Jurkat, Clone E6-1 (cell line): Measurements from ENCODE around the gene QRSL1. TPM values are rescaled to one million over a fixed set of nuclear protein-coding genes. Genes with fewer than 3 reads are reported as not detected.
"Not testable (repeated sequence)": the region's sequence is repeated elsewhere in the genome, so short reads cannot be mapped to it uniquely, and the experiment has no call there.

ENCODE experiments used
- DNase-seq: peaks from one replicate; pipeline ENCODE4 v3.0.0-alpha.2; 2011; ENCODE audit warnings: low read depth, low spot score
- H3K4me3 ChIP-seq: 2 replicates; pipeline ENCODE4 v1.5.1; 2011; ENCODE audit warnings: mild to moderate bottlenecking, low read length, control low read depth, moderate library complexity
- polyA plus RNA-seq: library from polyadenylated mRNA; unstranded; fragments of >200 nt; gene quantifications from one replicate; pipeline ENCODE4 v1.2.1, GENCODE V29; 2012; ENCODE audit warnings: missing spikeins; ENCODE audit not compliant: insufficient read length, insufficient read depth

QRSL1 gene, protein sequence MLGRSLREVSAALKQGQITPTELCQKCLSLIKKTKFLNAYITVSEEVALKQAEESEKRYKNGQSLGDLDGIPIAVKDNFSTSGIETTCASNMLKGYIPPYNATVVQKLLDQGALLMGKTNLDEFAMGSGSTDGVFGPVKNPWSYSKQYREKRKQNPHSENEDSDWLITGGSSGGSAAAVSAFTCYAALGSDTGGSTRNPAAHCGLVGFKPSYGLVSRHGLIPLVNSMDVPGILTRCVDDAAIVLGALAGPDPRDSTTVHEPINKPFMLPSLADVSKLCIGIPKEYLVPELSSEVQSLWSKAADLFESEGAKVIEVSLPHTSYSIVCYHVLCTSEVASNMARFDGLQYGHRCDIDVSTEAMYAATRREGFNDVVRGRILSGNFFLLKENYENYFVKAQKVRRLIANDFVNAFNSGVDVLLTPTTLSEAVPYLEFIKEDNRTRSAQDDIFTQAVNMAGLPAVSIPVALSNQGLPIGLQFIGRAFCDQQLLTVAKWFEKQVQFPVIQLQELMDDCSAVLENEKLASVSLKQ
- 19.7 TPM for polyA plus RNA-seq

DNA sequence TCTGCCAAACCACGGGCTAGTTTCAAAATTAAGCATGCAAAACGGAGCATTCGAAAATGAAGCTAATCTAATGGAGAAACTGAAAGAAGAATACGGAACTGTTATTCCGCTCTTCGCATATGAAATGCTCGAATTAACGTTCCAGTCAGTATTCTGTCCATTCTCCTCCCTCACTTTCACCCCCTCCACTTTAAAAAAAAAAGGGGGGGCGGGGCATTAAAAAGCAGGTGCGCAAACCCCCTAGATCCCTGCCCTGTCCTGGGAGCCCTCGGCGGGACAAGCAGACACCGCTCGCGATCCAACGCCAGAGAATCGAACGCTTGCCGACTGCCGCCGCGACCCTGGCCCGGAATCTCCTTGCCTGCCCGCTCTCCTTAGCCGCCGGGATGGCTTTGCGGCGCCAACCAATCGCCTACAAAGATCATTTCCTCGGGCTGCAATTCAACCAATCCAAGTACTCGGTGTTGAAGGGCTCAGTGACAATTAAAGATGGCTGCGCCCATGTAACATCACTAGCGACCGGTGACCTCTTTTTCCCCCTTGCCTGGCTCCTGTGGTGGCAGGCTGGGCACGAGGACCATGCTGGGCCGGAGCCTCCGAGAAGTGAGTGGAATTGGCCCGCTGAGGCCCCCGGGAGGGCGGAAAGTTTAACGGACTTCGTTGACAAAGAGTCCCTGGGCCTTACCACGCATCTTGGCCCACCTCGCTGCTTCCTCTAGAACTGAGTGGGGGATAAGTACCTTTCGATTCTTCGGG lies at the start of gene QRSL1, which contains the start of gene RTN4IP1:
QRSL1 (plus strand) TSS at position 476 of the 756 bp plus-strand sequence; CDS start at position 580, 104 bp downstream.
RTN4IP1 (minus strand) TSS at position 396 of the 756 bp plus-strand sequence. CDS start 477 bp downstream, outside the sequence.
- DNase-seq, result peak; percentile 94
- peak within 1 kb of the TSS; percentile 97 for H3K4me3 ChIP-seq

DNA sequence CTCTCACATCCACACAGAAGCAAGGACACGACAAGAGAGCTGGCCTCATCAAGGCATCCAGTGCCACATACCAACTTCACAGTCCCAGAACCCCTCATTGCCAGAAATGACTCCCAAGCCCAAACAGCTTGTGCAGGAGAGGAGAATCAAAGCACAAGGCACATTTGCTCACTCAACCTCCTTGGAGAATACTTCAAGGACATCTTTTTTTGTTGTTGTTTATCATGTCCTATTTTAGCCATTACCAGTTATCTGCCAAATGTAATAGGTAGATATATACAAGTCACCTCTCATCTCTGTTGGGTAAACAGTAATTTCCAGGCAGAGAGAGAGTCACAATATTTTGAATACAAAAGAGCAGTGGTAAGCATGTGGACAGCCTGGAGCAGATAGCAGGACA lies 47.9 kb upstream of the QRSL1 start:
- DNase-seq, result no peak
- H3K4me3 ChIP-seq, result no peak overlapping the region

DNA sequence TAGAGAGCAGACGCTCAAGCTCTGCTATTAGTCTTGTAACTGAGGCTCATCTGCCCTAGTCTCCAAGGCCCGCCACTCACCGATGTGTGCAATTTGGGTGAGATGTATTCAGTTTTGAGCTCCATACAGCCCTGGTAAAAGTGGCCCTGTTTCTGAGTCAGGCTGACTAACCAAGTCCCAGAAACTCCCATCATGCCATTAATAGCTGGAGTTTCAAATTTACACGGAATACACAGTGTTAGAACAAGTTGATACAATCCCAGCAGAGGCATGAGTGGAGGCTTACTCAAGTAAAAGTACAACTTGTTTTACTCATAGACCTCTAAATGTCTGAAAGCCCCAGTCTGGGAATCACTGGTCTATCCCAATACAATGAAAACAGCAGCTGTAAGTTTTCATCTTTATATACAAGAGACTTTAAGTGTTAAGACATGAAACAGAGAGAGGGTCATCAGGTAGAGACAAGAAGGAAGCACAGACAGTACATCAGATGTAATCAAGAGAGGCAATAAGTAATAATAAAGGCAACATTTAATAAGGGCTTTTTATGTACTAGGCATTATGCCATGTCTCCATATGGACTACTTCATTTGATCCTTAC lies 42.5 kb upstream of the QRSL1 start:
- no peak for DNase-seq

DNA sequence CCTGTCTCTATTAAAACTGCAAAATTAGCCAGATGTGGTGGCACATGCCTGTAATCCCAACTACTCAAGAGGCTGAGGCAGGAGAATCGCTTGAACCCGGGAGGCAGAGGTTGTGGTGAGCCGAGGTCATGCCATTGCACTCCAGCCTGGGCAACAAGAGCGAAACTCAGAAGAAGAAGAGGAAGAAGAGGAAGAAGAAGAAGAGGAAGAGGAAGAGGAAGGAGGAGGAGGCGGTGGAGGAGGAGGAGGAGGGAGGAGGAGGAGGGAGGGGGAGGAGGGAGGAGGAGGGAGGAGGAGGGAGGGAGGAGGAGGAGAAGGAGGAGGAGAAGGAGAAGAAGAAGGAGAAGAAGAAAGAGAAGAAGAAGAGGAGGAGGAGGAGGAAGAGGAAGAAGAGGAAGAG lies 40.4 kb upstream of the QRSL1 start:
- not testable (repeated sequence) for DNase-seq, H3K4me3 ChIP-seq

More for the DNA sequence above, 42.5 kb upstream of the QRSL1 start:
- no peak overlapping the region for H3K4me3 ChIP-seq

DNA sequence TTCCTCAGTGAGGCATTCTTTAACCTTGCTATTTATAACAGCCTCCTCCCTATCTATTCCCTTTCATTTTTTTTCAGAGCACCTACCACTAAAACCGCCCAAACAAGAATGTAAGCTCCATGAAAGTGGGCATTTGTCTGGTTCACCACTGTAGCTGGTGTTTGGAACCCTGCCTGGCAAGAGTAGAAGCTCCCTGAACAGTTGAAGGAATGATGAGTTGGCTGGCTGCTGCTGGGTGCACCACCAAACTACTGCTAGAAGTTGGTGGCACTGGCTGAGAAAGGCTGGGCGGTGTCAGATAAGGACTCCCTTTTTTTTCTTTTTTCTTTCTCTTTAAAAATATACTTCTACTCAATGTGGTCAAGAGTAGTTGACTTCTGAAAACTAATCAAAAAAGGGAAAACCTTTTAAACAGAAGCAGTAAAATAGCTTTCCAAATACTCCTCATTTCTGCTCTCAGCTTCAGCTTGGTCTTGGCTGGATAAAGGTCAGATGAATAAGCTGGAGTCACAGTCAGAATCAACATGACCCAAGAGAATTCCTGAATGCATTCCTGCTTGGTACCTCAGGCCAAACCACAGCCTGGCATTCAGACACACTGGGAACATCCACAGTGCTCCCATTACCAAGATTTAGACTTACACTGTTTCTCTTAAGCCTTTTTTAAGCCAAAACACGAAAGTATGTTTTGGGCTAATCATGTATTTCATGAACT lies 38.1 kb upstream of the QRSL1 start:
- H3K4me3 ChIP-seq, result no peak overlapping the region
- no peak for DNase-seq

DNA sequence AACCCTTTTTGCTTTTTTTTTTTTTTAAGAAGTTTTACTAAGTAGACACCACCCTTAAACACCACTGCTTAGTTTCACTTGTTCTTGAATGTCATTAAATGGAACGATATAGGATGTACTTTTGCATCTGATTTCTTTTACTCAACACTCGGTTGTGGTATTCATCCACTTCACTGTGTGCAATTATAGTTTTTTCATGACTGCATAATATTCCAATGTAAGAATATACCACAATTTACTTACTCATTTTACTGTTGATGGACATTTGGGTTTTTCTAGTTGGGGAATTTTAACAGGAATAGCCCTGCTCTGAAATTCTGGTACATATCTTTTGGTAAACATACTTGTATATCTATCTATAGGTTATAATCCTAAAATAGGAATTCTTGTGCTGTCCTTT lies 29.9 kb upstream of the QRSL1 start:
- no peak overlapping the region for H3K4me3 ChIP-seq
- DNase-seq, result no peak

DNA sequence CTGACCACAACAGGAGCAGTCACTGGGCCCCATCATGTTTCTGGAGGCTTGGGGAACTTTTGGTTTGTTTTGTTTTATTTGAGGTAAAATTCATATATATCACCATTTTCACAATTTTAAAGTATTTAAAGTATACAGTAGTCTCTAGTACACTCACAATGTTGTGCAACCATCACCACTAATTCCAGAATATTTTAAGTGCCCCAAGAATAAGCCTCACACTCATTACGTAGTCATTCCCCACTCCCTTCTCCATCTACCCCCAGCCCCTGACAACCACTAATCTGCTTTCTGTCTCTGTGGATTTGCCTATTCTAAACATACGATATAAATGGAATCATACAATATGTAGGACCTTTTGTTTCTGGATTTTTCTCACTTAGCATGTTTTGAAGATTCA lies 29.0 kb upstream of the QRSL1 start:
- H3K4me3 ChIP-seq, result no peak overlapping the region
- DNase-seq, result no peak

DNA sequence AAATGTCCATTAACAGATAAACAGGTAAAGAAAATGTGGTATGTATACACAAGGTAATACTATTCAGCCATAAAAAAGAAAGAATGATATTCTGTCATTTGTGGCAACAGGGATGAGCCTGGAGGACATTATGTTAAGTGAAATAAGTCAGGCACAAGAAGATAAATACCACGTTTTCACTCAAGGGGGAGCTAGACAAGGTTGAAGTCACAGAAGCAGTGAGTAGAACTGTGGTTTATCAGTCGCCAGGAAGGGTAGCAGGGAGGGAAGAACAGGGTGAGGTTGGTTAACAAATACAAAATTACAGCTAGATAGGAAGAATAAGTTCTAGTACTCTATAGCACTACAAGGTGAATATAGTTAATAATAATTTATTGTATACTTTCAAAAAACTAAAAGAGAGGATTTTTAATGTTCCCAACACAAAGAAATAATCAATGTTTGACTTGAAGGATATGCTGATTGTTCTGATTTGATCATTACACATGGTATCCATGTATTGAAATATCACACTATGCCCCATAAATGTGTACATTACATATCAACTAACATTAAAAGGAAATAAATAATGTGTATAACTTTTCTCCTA lies 21.2 kb upstream of the QRSL1 start:
- no peak overlapping the region for H3K4me3 ChIP-seq
- peak; percentile 75 for DNase-seq

DNA sequence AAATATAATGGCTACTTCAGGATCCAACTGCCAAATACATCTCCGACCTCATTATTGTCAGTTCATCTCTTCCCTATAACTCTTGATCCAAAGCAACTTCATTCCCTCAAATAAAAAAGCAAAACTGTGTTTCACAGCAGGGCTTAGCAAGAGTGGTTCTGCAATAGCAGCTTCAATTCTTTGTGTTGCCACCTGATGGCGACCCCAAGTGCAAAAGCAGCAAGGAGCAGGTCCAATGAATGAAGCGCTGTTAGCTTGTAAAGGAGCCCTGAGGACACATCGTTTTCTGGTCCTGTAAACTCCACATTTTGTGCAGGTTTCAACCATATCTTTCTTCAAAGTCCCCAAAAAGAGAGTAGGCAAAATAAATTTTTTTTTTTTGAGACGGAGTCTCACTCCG lies 19.7 kb upstream of the QRSL1 start:
- peak; percentile 40 for DNase-seq
- H3K4me3 ChIP-seq, result no peak overlapping the region

DNA sequence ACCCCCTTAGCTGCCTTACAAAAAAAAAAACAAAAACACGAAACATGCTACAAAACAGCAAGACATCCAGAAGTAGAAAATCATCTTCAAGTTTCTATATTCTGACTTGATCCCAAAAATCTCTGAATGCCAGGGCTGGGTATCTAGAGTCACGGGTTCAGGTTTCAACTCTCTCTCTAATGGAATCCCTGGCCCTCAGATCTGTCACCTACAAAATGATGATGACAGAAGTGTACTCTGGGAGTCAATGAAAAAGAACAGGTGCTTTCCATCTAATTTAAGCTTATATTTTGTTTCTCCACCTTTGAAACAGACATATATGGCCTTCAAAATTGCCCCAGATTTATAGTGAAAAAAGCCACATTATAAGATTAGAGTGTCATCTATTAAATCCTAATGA lies 18.3 kb upstream of the QRSL1 start:
- no peak overlapping the region for H3K4me3 ChIP-seq
- DNase-seq, result no peak

DNA sequence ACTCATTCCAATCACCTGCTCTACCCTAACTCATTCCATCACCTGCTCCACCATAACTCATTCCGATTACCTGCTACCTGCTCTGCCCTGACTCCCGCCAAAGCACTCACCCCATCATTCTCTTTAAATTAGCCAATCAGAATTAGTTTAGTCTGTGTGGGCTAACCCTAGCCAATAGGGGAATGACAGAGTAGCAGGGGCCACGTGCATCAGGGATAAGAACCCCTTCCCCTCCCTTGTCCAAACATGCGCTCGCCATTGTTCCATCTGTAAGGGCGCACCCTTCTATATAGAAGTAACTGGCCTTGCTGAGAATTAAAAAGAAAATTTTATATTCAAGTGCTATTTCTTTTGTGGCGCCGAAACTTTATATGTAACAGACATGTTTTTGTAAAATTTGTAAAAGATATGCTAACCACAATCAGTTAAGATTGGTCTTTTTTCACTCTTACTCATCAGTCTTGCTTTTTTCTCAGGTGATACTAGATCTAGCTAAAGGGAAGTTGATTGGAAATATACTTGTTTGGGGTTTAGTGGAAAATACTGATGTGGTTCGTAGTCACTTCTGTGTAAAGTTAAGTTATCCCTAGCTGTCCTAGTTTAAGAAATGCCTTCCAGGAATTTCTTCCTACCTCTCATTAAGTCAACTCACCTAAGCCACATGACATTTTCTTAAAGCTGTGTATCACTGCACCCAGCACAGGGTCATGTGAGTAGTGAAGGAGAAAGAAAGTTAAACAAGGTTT lies 16.5 kb upstream of the QRSL1 start:
- no peak for DNase-seq
- H3K4me3 ChIP-seq, result no peak overlapping the region

DNA sequence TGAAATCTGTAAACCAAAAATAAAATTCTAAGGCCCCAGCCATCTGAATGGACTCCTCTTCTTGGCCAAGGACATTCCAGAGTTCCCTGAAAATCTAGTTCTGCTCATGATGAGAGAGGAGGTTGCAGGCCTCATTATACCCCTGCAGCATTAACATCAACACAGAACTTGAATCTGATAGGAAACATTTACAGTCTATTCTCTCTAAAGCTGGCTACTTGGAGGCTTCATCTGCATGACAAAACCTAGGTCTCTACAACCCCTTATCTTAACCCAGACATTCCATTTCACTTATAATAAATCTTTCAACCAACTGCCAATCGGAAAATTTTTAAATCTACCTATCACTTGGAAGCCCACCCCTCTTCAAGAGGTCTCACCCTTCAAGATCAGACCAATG lies 15.8 kb upstream of the QRSL1 start:
- no peak for DNase-seq
- H3K4me3 ChIP-seq, result no peak overlapping the region

DNA sequence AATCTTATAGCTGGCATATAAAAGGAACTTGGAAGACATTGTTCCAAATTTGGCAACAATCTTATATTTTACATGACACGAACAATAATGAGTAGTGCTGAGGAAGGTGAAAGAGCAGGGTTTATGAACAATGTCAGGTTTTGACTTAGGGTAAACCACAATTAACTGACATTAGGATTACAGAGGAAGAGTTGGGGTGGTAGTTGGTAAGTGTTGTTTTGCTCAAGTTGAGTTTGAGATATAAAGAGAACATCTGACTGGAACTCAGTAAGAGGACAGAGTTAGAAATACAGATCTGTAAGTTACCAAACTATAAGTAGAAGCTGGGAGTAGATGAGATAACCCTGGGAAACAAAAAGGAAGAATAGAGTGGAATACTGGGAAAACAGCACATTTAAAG lies 15.2 kb upstream of the QRSL1 start:
- peak; percentile 39 for DNase-seq
- no peak overlapping the region for H3K4me3 ChIP-seq

DNA sequence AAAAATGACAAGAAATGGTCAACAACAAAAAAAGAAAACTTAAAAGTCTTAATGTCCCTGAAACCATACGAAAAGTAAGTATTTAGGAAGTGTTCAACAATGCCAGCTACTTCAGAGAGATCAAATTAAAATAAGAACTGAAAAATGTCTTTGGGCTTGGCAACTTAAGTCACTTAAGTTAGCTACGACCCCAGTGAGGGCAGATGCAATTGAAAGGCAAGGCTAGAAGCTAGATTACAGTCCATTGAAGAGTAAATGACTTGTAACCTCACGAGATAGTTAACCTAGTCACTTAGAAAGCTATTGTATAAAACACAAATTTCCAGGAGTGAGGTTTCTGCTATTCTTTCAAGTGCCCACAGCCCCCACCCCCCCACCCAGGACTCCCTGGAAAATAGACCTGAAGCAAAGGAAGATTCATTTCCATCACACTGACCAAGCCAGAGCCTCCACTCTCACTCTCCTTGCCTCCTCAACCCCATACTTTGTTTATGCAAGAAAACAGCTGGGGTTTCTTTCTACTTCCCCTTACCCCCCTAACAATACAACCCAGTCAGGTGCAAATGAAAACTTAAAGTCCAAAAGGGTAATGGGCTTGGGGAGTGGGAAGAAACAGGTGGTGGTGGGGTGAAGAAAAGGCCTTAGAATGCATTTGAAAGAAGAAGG lies 14.7 kb upstream of the QRSL1 start:
- DNase-seq, result no peak
- H3K4me3 ChIP-seq, result no peak overlapping the region

DNA sequence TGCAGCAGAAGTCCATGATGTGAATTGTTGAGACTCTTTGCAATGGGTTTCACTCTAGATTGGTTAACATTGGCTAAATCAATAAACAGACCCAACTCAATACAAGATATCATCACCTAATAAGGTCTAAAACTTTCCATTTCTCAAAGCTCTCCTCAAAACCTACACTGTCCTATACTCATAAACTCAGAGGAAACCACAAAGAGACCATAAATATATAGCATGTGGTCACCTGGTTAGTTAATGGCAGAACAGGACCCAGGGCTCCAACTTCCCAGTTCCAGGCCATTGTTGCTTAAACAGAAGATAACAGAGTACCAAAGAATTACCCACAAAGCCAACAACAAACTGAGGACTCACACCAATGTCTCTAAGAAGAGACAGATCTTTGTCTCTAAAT lies 12.1 kb upstream of the QRSL1 start:
- no peak for DNase-seq
- H3K4me3 ChIP-seq, result no peak overlapping the region

DNA sequence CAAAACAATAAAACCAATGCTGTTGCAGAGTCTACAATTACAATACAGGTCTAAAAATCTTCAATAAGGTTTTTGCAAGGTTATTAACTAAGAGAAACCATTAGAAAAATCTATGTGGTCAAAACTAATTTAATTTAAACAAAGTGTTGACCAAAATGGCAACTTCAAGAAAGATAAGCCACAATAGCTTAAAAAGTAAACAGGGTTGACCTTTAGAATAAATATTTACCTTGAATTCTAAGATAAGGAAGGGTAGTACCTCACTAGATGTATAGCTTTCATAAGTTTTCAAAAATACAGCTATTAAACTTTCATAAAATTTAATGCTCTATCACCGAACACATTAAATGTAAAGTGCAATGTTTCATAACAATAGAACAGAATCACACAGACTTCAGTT lies 11.5 kb upstream of the QRSL1 start:
- DNase-seq, result no peak
- no peak overlapping the region for H3K4me3 ChIP-seq

DNA sequence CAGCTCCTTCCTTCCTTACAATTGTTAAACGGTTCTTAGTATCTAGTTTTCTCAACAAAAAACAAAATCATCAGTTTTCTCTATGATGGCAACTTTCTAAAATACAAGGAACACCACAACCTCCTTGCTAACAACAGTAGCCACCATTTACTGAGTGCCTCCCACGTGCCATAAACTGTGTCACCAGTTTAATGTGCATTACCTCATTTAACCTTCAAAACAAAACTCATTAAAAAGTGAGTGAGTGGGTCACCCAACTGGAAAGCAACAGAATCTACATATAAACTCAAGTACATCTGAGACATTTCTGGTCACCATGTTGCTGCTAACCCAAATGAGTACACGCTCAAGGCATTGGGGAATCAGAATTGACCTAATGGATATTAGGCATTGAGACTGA lies 11.1 kb upstream of the QRSL1 start:
- no peak for DNase-seq

DNA sequence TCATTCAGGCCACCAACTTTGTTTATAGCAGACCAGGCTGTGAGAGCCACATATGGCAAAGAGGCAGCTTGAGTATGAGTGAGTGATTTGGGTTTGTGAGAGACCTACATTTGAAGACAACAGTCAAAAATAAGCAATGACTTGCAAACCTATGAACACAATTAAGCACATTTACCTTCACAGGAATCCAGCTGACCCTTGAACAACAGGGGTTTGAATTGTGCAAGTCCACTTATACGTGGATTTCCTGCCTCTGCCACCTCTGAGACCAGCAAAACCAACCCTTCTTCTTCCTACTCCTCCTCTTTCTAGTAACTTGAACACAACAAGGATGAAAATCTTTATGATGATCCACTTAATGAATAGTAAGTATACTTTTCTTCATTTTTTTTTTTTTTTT lies 10.2 kb upstream of the QRSL1 start:
- H3K4me3 ChIP-seq, result no peak overlapping the region
- DNase-seq, result no peak

More for the DNA sequence above, 11.1 kb upstream of the QRSL1 start:
- no peak overlapping the region for H3K4me3 ChIP-seq
